Ovary (tissue), 3 donors: ENCODE results near the gene TRAPPC2L.

Source experiments
- EP300 ChIP-seq: sonication (generic); formaldehyde crosslinking; IDR thresholded peaks from one replicate; pipeline ENCODE4 v1.6.1; 2017; ENCODE audit warnings: antibody characterized with exemption
- POLR2A ChIP-seq: fragments of 450-650 bp; IDR thresholded peaks from one replicate; pipeline ENCODE4 v1.6.1; 2017; ENCODE audit warnings: antibody characterized with exemption, mild to moderate bottlenecking, moderate library complexity
- TF ChIP-seq, protein P1 (sequence below), 3 donors: fragments of 450-650 bp in 2 of 3; fragments of 200-600 bp in 1 of 3; IDR thresholded peaks; one replicate each; pipeline versions ENCODE4 v1.5.1 to v1.8.0; 2016 to 2022; ENCODE audit warnings: antibody characterized with exemption in 3 of 3, mild to moderate bottlenecking in 1 of 3
- donor health status: DM: no; HTN: no; CAD: no.

DNA sequence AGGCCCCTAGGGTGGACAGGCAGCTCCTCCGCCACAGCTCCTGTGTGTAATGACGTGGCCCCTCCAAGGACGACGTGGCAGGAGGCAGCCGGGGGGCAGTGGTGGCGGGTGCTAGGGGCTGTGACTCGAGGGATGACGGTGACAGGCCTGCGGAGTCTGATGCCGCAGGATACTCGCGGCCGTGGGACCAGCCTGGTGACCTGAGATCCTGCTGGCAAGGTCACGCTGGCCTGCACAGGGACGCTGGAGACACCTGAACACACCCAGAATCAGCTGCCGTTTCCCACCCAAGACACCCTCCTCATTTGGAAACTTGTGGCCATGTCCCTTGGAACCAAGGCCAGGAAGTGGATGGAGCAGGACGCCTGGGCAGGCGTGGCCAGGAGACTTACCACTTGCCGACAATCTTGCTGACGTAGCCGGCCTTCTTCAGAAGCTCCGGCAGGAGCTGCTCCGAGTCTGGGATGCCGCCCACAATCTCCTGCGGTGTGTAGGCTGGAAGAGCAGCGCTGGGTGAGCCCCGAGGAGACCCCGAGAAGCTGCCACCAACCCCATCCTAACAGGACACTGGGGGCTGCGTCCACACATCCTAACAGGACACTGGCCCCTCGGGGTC, 16.2 kb upstream of the TRAPPC2L start:
- TF ChIP-seq, protein P1, sequence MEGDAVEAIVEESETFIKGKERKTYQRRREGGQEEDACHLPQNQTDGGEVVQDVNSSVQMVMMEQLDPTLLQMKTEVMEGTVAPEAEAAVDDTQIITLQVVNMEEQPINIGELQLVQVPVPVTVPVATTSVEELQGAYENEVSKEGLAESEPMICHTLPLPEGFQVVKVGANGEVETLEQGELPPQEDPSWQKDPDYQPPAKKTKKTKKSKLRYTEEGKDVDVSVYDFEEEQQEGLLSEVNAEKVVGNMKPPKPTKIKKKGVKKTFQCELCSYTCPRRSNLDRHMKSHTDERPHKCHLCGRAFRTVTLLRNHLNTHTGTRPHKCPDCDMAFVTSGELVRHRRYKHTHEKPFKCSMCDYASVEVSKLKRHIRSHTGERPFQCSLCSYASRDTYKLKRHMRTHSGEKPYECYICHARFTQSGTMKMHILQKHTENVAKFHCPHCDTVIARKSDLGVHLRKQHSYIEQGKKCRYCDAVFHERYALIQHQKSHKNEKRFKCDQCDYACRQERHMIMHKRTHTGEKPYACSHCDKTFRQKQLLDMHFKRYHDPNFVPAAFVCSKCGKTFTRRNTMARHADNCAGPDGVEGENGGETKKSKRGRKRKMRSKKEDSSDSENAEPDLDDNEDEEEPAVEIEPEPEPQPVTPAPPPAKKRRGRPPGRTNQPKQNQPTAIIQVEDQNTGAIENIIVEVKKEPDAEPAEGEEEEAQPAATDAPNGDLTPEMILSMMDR (IDR thresholded peaks at IDR 0.05), result no peak
- TF ChIP-seq POLR2A, result no peak
- TF ChIP-seq EP300, result no peak
